Hepatocyte (in vitro differentiated cells): ENCODE data around the gene EDEM3.

ENCODE experiments used
- EZH2 ChIP-seq: fragments of 200-600 bp; sonication (generic); IDR thresholded peaks from 2 replicates; pipeline ENCODE4 v1.6.1; 2016; ENCODE audit warnings: antibody characterized with exemption, mild to moderate bottlenecking, borderline replicate concordance
- TF ChIP-seq, protein P1 (sequence below): fragments of 200-600 bp; sonication (generic); IDR thresholded peaks from 2 replicates; pipeline ENCODE4 v1.5.1; 2016; ENCODE audit warnings: antibody characterized with exemption, mild to moderate bottlenecking; ENCODE audit not compliant: poor library complexity

- TF ChIP-seq, protein P1, sequence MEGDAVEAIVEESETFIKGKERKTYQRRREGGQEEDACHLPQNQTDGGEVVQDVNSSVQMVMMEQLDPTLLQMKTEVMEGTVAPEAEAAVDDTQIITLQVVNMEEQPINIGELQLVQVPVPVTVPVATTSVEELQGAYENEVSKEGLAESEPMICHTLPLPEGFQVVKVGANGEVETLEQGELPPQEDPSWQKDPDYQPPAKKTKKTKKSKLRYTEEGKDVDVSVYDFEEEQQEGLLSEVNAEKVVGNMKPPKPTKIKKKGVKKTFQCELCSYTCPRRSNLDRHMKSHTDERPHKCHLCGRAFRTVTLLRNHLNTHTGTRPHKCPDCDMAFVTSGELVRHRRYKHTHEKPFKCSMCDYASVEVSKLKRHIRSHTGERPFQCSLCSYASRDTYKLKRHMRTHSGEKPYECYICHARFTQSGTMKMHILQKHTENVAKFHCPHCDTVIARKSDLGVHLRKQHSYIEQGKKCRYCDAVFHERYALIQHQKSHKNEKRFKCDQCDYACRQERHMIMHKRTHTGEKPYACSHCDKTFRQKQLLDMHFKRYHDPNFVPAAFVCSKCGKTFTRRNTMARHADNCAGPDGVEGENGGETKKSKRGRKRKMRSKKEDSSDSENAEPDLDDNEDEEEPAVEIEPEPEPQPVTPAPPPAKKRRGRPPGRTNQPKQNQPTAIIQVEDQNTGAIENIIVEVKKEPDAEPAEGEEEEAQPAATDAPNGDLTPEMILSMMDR, result no peak
- no peak for TF ChIP-seq EZH2
These were observed 30.9 kb upstream of the EDEM3 start for GRCh38 chr1:184785529-184785928.
